WERI-Rb-1 (cell line): ENCODE results near the gene MTTP.

Experiments used
- DNase-seq: peaks from one replicate; pipeline ENCODE4 v3.0.0-alpha.2; 2020
- H3K27ac ChIP-seq: fragments of 250-450 bp; sonication (Bioruptor Pico); 2 replicates; pipeline ENCODE4 v1.5.1; 2020; ENCODE audit warnings: mild to moderate bottlenecking, moderate library complexity
- H3K27me3 ChIP-seq: fragments of 250-450 bp; sonication (Bioruptor Pico); 2 replicates; pipeline ENCODE4 v1.5.1; 2021; ENCODE audit warnings: mild to moderate bottlenecking, low read depth, moderate library complexity; ENCODE audit not compliant: insufficient read depth, severe bottlenecking
- H3K36me3 ChIP-seq: fragments of 250-450 bp; sonication (Bioruptor Pico); 2 replicates; pipeline ENCODE4 v1.5.1; 2020; ENCODE audit warnings: mild to moderate bottlenecking, moderate library complexity
- H3K4me3 ChIP-seq: 2 replicates; pipeline ENCODE4 v1.5.1; 2011; ENCODE audit warnings: low read depth, mild to moderate bottlenecking, control low read depth, low read length
- H3K9me3 ChIP-seq: fragments of 250-450 bp; sonication (Bioruptor Pico); 2 replicates; pipeline ENCODE4 v1.5.1; 2021; ENCODE audit warnings: mild to moderate bottlenecking, moderate library complexity; ENCODE audit not compliant: severe bottlenecking
- TF ChIP-seq, protein P1 (sequence below): IDR thresholded peaks from 2 replicates; pipeline ENCODE4 v1.5.1; 2011; ENCODE audit warnings: low read depth, mild to moderate bottlenecking, control low read depth, inconsistent platforms, low read length

Gene MTTP

DNA sequence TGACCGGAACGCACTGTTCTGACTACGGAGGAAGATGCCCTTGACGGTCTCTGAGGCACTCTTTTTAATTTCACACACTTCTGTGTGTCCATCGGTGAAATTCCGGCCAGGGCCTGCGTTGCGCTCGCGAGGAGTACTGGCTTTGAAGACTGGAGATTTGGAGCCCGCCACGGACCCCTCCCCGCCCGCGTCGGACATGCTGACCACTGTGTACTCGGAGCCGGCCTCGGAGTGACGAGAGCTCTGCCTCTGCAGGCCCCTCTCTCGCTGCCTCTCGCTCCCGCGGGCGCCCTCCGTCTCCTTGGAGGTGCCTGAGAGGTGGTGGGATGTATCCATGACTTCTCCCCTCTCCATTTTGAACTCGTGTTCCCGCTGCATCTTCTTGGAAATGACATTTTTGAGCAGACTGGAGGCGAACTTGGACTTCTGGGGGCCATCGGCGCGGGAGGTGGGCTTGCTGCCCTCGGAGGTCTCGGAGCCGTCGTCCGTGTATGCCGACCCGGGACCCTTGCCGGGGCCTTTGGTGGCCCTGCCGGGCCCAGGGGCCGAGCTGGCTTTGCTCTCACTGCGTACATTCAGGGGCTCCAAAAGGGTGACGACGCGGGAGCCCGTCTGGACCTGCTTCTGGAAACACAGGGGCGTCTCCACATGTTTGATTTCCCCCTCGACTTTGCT is 77.3 kb downstream of the MTTP start:
- no peaks in the 10 kb centered on the region for H3K36me3 ChIP-seq
- no peak overlapping the region for H3K27ac ChIP-seq
- TF ChIP-seq, protein P1, sequence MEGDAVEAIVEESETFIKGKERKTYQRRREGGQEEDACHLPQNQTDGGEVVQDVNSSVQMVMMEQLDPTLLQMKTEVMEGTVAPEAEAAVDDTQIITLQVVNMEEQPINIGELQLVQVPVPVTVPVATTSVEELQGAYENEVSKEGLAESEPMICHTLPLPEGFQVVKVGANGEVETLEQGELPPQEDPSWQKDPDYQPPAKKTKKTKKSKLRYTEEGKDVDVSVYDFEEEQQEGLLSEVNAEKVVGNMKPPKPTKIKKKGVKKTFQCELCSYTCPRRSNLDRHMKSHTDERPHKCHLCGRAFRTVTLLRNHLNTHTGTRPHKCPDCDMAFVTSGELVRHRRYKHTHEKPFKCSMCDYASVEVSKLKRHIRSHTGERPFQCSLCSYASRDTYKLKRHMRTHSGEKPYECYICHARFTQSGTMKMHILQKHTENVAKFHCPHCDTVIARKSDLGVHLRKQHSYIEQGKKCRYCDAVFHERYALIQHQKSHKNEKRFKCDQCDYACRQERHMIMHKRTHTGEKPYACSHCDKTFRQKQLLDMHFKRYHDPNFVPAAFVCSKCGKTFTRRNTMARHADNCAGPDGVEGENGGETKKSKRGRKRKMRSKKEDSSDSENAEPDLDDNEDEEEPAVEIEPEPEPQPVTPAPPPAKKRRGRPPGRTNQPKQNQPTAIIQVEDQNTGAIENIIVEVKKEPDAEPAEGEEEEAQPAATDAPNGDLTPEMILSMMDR, result no peak
- no peak overlapping the region for H3K4me3 ChIP-seq
- DNase-seq, result no peak
- no peaks in the 10 kb centered on the region for H3K27me3 ChIP-seq
- peaks cover 6% of the 10 kb centered on the region for H3K9me3 ChIP-seq

DNA sequence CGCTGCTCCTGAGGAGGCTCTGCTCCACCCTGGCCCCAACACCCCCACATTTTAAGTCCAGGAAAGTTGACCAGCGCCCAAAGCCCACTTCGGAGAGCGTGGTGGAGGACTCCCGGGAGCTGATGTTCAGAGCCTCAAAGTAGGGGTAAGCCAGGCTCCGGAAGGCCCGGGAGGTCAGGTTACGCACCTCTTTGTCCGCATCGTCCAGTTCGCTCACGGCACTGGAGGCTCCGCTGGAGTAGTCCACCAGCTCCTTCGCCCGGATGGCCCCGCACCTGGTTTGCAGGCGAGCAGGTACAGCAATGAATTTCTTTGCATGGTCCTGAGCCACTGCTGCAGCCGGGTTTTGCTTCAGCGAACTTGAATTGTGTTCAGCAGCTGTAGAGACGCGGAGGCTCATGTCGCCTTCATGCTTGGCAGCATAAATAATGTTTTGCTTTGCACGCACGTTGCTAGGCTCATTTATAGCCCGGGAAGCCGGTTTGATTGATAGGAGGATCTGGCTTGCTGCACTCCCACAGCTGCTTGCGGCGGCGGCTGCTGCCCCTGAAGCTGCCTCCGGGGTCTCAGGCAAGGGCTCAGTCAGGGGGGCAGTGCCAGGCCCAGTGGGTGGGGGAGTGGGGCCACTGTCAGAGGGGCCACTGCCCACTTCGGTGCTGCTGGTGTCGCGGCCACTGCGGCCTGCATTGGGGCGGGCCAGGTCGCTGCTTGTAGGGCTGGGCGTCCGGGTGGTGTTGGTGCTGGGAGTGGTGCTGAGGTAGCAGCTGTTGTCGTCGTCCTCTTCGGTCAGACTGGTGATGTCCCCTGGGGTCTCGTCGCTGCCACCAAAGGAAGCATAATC is 78.2 kb downstream of the MTTP start:
- peaks cover 6% of the 10 kb centered on the region for H3K9me3 ChIP-seq
- no peak overlapping the region for H3K27ac ChIP-seq
- no peak for DNase-seq
- no peaks in the 10 kb centered on the region for H3K27me3 ChIP-seq
- H3K36me3 ChIP-seq, result no peaks in the 10 kb centered on the region
- no peak overlapping the region for H3K4me3 ChIP-seq
- TF ChIP-seq, protein P1, result no peak

DNA sequence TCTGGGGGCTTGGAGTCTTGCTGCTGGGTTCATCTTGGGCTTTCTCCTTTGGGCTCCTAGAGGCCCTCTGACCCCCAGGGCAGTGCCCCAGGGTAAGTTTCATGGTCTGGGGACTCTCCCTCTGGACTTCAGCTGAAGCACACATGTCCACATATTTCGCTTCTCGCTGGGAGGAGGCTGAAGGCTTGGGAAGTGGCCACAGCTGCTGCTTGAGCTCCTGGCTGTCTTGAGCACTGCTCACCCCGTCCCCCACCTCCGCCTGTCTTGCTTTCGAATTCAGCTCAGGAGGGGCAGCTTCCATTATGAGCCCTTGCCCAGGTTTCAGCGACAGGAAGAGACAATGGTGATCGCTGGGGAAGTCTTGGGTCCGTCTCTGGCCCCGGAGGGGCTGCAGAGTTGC is 79.3 kb downstream of the MTTP start:
- Histone ChIP-seq H3K27ac (no peak overlapping the region), H3K27me3 (no peaks in the 10 kb centered on the region), H3K9me3 (peaks cover 6% of the 10 kb centered on the region), H3K4me3 (no peak overlapping the region), H3K36me3 (no peaks in the 10 kb centered on the region)
- DNase-seq, result no peak
- TF ChIP-seq, protein P1, result no peak

GRCh38 chr4:99654361-99654761 is 79.7 kb downstream of the MTTP start:
- DNase-seq, result no peak
- H3K4me3 ChIP-seq, result no peak overlapping the region

GRCh38 chr4:99655308-99656081 is 80.9 kb downstream of the MTTP start:
- TF ChIP-seq, protein P1, result no peak
- Histone ChIP-seq H3K36me3 (no peaks in the 10 kb centered on the region), H3K4me3 (no peak overlapping the region), H3K9me3 (peaks cover 6% of the 10 kb centered on the region), H3K27me3 (no peaks in the 10 kb centered on the region), H3K27ac (no peak overlapping the region)
- DNase-seq, result no peak

More at GRCh38 chr4:99654361-99654761, 79.7 kb downstream of the MTTP start:
- H3K36me3 ChIP-seq, result no peaks in the 10 kb centered on the region
- H3K27ac ChIP-seq, result no peak overlapping the region
- no peaks in the 10 kb centered on the region for H3K27me3 ChIP-seq
- peaks cover 6% of the 10 kb centered on the region for H3K9me3 ChIP-seq
- TF ChIP-seq, protein P1, result no peak
